ENCODE measurements around the gene PLXNA3.

GRCh38 chrX:154465601-154466000 lies 7.5 kb downstream of the PLXNA3 start:
- TF ChIP-seq SIN3A (IDR thresholded peaks at IDR 0.05; ENCODE audit: borderline replicate concordance, insufficient read depth, low read depth, low read length) (no peak), POLR2AphosphoS5 (IDR thresholded peaks at IDR 0.05; ENCODE audit: low read depth, low read length) (no peak)
- TF ChIP-seq, protein P1, sequence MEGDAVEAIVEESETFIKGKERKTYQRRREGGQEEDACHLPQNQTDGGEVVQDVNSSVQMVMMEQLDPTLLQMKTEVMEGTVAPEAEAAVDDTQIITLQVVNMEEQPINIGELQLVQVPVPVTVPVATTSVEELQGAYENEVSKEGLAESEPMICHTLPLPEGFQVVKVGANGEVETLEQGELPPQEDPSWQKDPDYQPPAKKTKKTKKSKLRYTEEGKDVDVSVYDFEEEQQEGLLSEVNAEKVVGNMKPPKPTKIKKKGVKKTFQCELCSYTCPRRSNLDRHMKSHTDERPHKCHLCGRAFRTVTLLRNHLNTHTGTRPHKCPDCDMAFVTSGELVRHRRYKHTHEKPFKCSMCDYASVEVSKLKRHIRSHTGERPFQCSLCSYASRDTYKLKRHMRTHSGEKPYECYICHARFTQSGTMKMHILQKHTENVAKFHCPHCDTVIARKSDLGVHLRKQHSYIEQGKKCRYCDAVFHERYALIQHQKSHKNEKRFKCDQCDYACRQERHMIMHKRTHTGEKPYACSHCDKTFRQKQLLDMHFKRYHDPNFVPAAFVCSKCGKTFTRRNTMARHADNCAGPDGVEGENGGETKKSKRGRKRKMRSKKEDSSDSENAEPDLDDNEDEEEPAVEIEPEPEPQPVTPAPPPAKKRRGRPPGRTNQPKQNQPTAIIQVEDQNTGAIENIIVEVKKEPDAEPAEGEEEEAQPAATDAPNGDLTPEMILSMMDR (IDR thresholded peaks at IDR 0.05): no peak
- TF ChIP-seq, protein P2, sequence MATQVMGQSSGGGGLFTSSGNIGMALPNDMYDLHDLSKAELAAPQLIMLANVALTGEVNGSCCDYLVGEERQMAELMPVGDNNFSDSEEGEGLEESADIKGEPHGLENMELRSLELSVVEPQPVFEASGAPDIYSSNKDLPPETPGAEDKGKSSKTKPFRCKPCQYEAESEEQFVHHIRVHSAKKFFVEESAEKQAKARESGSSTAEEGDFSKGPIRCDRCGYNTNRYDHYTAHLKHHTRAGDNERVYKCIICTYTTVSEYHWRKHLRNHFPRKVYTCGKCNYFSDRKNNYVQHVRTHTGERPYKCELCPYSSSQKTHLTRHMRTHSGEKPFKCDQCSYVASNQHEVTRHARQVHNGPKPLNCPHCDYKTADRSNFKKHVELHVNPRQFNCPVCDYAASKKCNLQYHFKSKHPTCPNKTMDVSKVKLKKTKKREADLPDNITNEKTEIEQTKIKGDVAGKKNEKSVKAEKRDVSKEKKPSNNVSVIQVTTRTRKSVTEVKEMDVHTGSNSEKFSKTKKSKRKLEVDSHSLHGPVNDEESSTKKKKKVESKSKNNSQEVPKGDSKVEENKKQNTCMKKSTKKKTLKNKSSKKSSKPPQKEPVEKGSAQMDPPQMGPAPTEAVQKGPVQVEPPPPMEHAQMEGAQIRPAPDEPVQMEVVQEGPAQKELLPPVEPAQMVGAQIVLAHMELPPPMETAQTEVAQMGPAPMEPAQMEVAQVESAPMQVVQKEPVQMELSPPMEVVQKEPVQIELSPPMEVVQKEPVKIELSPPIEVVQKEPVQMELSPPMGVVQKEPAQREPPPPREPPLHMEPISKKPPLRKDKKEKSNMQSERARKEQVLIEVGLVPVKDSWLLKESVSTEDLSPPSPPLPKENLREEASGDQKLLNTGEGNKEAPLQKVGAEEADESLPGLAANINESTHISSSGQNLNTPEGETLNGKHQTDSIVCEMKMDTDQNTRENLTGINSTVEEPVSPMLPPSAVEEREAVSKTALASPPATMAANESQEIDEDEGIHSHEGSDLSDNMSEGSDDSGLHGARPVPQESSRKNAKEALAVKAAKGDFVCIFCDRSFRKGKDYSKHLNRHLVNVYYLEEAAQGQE (IDR thresholded peaks at IDR 0.05; ENCODE audit: insufficient read depth in 1 of 2, low read depth in 2 of 2, low read length in 1 of 2): no peak

All from Panc1 (cell line).